22Rv1 (cell line): ENCODE measurements around the gene POMT2.

Source experiments
- CTCF ChIP-seq: fragments of 450-650 bp; IDR thresholded peaks from 2 replicates; pipeline ENCODE4 v1.5.1; 2017; ENCODE audit warnings: mild to moderate bottlenecking
- ZFX ChIP-seq: fragments of 450-650 bp; IDR thresholded peaks from 2 replicates; pipeline ENCODE4 v1.6.1; 2017; ENCODE audit warnings: antibody characterized with exemption, borderline replicate concordance

- TF ChIP-seq CTCF (no peak), ZFX (no peak)
These were observed 38.8 kb downstream of the POMT2 start for GRCh38 chr14:77281852-77282410.
